SKM-1 (cell line): ENCODE data around the gene PTPRG.

Source experiments
- DNase-seq: peaks from one replicate; lab custom pipeline; 2025; ENCODE audit not compliant: unreplicated experiment; lab: John Stamatoyannopoulos, UW

The PTPRG gene

GRCh38 chr3:62242831-62243509 is 681.6 kb downstream of the PTPRG start:
- DNase-seq, result no peak

- no peak for DNase-seq
Observed at GRCh38 chr3:62246094-62246493, 684.7 kb downstream of the PTPRG start.

- no peak for DNase-seq
Observed at GRCh38 chr3:62246985-62247384, 685.6 kb downstream of the PTPRG start.

GRCh38 chr3:62248734-62249483 is 687.5 kb downstream of the PTPRG start:
- no peak for DNase-seq

- no peak for DNase-seq
Observed at GRCh38 chr3:62249484-62249776, 688.1 kb downstream of the PTPRG start.

GRCh38 chr3:62249855-62250543 is 688.6 kb downstream of the PTPRG start:
- DNase-seq, result no peak

GRCh38 chr3:62252438-62253157 is 691.2 kb downstream of the PTPRG start:
- DNase-seq, result no peak

- no peak for DNase-seq
Observed at GRCh38 chr3:62253971-62254370, 692.6 kb downstream of the PTPRG start.

GRCh38 chr3:62255758-62256157 is 694.4 kb downstream of the PTPRG start:
- DNase-seq, result no peak

GRCh38 chr3:62259924-62260323 is 698.6 kb downstream of the PTPRG start:
- DNase-seq, result no peak

GRCh38 chr3:62260655-62261054 is 699.3 kb downstream of the PTPRG start:
- DNase-seq, result no peak

GRCh38 chr3:62261121-62261520 is 699.8 kb downstream of the PTPRG start:
- no peak for DNase-seq

- no peak for DNase-seq
Observed at GRCh38 chr3:62261736-62262135, 700.4 kb downstream of the PTPRG start.

GRCh38 chr3:62265528-62265927 is 704.2 kb downstream of the PTPRG start:
- DNase-seq, result no peak

GRCh38 chr3:62266668-62267283 is 705.4 kb downstream of the PTPRG start:
- no peak for DNase-seq

GRCh38 chr3:62276658-62277180 is 715.3 kb downstream of the PTPRG start:
- DNase-seq, result no peak

GRCh38 chr3:62277450-62277849 is 716.1 kb downstream of the PTPRG start:
- no peak for DNase-seq

- DNase-seq, result no peak
Observed at GRCh38 chr3:62277986-62278385, 716.6 kb downstream of the PTPRG start.

GRCh38 chr3:62281726-62282125 is 720.4 kb downstream of the PTPRG start:
- DNase-seq, result no peak

- DNase-seq, result no peak
Observed at GRCh38 chr3:62284442-62284841, 723.1 kb downstream of the PTPRG start.

- no peak for DNase-seq
Observed at GRCh38 chr3:62287392-62287927, 726.1 kb downstream of the PTPRG start.
